Epithelial cell of proximal tubule (primary cell): ENCODE measurements around the gene ST14. TPM values are rescaled to one million over a fixed set of nuclear protein-coding genes. Genes with fewer than 3 reads are reported as not detected.

Experiments used
- DNase-seq: peaks from one replicate; pipeline ENCODE4 v3.0.0-alpha.2; 2011; ENCODE audit warnings: low read depth
- H3K4me3 ChIP-seq: 2 replicates; pipeline ENCODE4 v1.5.1; 2011; ENCODE audit warnings: low read depth, mild to moderate bottlenecking, low read length
- CTCF ChIP-seq: conservative IDR thresholded peaks from 2 replicates; pipeline ENCODE4 v1.5.1; 2012; ENCODE audit warnings: low read depth, mild to moderate bottlenecking, low read length
- total RNA-seq: library from RNA; depleted of rRNA; stranded (reverse); fragments of >200 nt; gene quantifications from 2 replicates; pipeline ENCODE4 v1.2.3, GENCODE V29; 2015

ST14 gene
- total RNA-seq, 1 donor from 2014 or later, result 75.5 TPM

GRCh38 chr11:130133716-130134115 is 25.9 kb upstream of the ST14 start:
- no peak for TF ChIP-seq CTCF
- H3K4me3 ChIP-seq, result no peak overlapping the region
- DNase-seq, result no peak

GRCh38 chr11:130136107-130136506 is 23.5 kb upstream of the ST14 start:
- no peak for DNase-seq
- no peak for TF ChIP-seq CTCF
- H3K4me3 ChIP-seq, result no peak overlapping the region

- no peak for TF ChIP-seq CTCF
- no peak for DNase-seq
- no peak overlapping the region for H3K4me3 ChIP-seq
Observed at GRCh38 chr11:130137999-130138398, 21.6 kb upstream of the ST14 start.

GRCh38 chr11:130139401-130139800 is 20.2 kb upstream of the ST14 start:
- DNase-seq, result no peak
- H3K4me3 ChIP-seq, result no peak overlapping the region
- no peak for TF ChIP-seq CTCF

GRCh38 chr11:130141561-130142341 is 17.8 kb upstream of the ST14 start:
- DNase-seq, result no peak
- no peak overlapping the region for H3K4me3 ChIP-seq
- TF ChIP-seq CTCF, result no peak

- H3K4me3 ChIP-seq, result no peak overlapping the region
- DNase-seq, result no peak
- no peak for TF ChIP-seq CTCF
Observed at GRCh38 chr11:130144141-130144540, 15.4 kb upstream of the ST14 start.

- no peak overlapping the region for H3K4me3 ChIP-seq
- TF ChIP-seq CTCF, result no peak
- DNase-seq, result no peak
Observed at GRCh38 chr11:130144861-130145281, 14.7 kb upstream of the ST14 start.
